GM12873 (cell line): ENCODE results near the gene DNAH17.

Source experiments
- CTCF ChIP-seq: IDR thresholded peaks from 2 replicates; pipeline ENCODE4 v1.5.1; 2012; ENCODE audit warnings: low read depth, mild to moderate bottlenecking, moderate library complexity, low read length, control low read depth; ENCODE audit not compliant: insufficient read depth; ENCODE audit errors: missing control alignments

Gene DNAH17

GRCh38 chr17:78581304-78581703, 4.1 kb upstream of the DNAH17 start:
- TF ChIP-seq CTCF = no peak

GRCh38 chr17:78580277-78580804, 3.1 kb upstream of the DNAH17 start:
- no peak for TF ChIP-seq CTCF

- no peak for TF ChIP-seq CTCF
These were observed 645 bp downstream of the DNAH17 start for GRCh38 chr17:78576389-78577112.

- no peak for TF ChIP-seq CTCF
These were observed 1.3 kb downstream of the DNAH17 start for GRCh38 chr17:78575899-78576298.

GRCh38 chr17:78575340-78575739, 1.9 kb downstream of the DNAH17 start:
- TF ChIP-seq CTCF = no peak

- peak; percentile 29 for TF ChIP-seq CTCF
These were observed 3.2 kb downstream of the DNAH17 start for GRCh38 chr17:78573955-78574354.

GRCh38 chr17:78572239-78573205, 4.7 kb downstream of the DNAH17 start:
- no peak for TF ChIP-seq CTCF
